Activated T-cell treated with anti-CD3 and anti-CD28 coated beads, Interleukin-2, amount 50 U/mL, for 24 hours (primary cell): ENCODE results near the gene VKORC1.
"Not testable (repeated sequence)": the region's sequence is repeated elsewhere in the genome, so short reads cannot be mapped to it uniquely, and the experiment has no call there.

ENCODE experiments used
- DNase-seq: peaks from one replicate; pipeline ENCODE4 v3.0.0-alpha.2; 2020
- H3K27ac Mint-ChIP-seq: 2 replicates; pipeline ENCODE4 v1.8.0; 2020; ENCODE audit warnings: mild to moderate bottlenecking, mixed read lengths
- H3K27me3 Mint-ChIP-seq: 2 replicates; pipeline ENCODE4 v1.8.0; 2020; ENCODE audit warnings: mixed read lengths
- H3K36me3 Mint-ChIP-seq: 2 replicates; pipeline ENCODE4 v1.8.0; 2020; ENCODE audit warnings: low read depth, mixed read lengths
- H3K4me1 Mint-ChIP-seq: 2 replicates; pipeline ENCODE4 v1.8.0; 2020; ENCODE audit warnings: low read depth, mixed read lengths
- H3K4me3 Mint-ChIP-seq: 2 replicates; pipeline ENCODE4 v1.8.0; 2020; ENCODE audit warnings: mild to moderate bottlenecking, moderate library complexity, mixed read lengths
- H3K9me3 Mint-ChIP-seq: 2 replicates; pipeline ENCODE4 v1.8.0; 2020; ENCODE audit warnings: mixed read lengths

Gene VKORC1

DNA sequence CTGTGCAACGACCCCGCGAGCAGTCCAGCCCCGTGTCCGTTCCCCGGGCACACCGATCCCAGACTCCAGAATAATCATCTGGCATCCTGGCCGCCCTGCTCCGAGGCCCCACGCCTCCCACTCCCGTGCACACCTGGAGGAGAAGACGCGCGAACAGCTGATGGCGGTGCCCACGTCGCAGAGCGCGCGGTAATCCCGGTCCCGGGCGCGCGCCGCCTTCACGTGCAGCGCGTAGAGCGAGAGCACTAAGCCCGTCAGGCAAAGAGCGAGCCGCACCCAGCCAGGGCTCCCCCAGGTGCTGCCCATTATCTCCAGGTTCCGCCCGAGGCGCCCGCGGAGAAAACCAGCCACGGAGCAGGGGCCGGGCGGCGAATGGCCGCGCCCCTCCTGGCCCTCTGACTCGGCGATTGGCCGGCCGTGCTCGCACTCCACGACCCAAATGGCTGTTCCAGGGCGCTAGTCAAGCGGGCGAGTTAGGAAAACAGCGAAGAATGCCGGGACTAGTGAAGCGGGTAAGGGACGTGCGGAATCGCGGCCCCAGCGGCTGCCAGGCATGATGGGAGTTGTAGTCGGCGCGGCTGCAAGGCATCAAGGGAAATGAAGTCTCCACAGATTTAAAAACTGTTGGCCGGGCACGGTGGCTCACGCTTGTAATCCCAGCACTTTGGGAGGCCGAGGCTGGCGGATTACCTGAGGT is at the start of gene VKORC1:
Gene VKORC1, minus strand, starts transcription at position 374 of the 697 bp plus-strand sequence. Its CDS starts 68 bp downstream, at position 306.
- Mint-ChIP-seq H3K4me1 (peaks cover 32% of the 10 kb centered on the region), H3K4me3 (peak within 1 kb of the TSS; percentile 98), H3K9me3 (no peaks in the 10 kb centered on the region), H3K27me3 (no peaks in the 10 kb centered on the region), H3K36me3 (peaks cover 37% of the 10 kb centered on the region), H3K27ac (peak within 1 kb of the TSS; percentile 82)
- peak; percentile 92 for DNase-seq

DNA sequence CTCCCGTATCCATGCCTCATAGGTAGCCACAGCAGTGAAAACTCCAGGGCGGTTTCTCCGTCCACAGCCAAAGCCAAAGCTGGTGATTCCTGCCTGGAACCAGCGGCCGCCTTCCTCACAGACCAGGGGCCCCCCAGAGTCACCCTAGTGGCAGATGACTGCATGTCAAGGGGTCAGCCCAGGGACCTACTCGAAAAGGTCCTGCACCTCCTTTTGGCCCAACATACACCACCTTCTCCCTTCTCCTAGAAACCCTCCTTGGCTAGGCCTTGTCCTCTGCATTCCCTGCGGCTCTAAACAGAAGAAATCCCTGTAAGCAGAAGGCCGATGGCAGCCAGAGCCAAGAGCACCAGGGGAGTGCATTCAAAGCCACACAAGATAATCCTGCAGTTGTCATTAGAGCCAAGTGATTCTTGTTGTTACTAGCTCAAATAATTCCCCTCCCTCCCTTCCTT is 49.1 kb upstream of the VKORC1 start:
- no peaks in the 10 kb centered on the region for H3K27me3 Mint-ChIP-seq
- peak overlapping the region; percentile 59 for H3K27ac Mint-ChIP-seq
- no peak overlapping the region for H3K4me3 Mint-ChIP-seq
- peaks cover 14% of the 10 kb centered on the region for H3K4me1 Mint-ChIP-seq
- no peaks in the 10 kb centered on the region for H3K36me3 Mint-ChIP-seq
- H3K9me3 Mint-ChIP-seq = no peaks in the 10 kb centered on the region
- no peak for DNase-seq

DNA sequence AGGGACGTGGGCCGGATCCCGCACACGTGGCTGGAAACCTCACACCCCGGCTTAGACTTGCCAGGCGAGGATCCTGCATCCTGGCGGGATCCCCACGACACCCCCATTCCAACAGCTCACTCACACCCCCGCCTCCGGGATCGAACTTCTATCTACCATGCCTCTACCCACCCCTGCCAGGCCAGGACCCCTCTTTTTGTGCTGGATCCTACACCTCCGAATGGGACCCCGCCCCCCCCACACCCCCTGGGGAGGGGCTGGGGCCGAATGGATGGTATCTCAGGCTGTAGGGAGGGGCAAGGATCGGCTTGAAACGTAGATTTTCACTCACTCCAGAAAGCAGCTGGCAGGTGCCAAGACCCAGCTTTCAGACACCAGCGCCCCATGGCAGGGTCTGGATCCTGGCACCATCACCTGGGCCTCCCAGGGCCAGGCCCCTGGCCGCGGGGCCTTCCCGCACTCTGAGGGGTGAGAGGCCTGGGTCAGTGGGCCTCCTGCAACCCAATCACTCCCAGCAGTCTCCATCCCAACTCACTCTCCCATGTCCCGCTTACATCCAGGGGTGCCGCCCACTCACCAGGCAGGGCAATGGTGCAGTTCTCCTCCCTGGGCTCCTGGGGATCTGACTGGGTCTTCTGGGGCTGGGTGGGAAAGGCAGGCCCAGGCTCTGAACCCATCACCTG is 48.6 kb upstream of the VKORC1 start:
- Mint-ChIP-seq H3K27ac (peak overlapping the region; percentile 59), H3K4me3 (peak overlapping the region; percentile 23), H3K36me3 (no peaks in the 10 kb centered on the region), H3K4me1 (peaks cover 14% of the 10 kb centered on the region), H3K27me3 (no peaks in the 10 kb centered on the region), H3K9me3 (no peaks in the 10 kb centered on the region)
- no peak for DNase-seq

DNA sequence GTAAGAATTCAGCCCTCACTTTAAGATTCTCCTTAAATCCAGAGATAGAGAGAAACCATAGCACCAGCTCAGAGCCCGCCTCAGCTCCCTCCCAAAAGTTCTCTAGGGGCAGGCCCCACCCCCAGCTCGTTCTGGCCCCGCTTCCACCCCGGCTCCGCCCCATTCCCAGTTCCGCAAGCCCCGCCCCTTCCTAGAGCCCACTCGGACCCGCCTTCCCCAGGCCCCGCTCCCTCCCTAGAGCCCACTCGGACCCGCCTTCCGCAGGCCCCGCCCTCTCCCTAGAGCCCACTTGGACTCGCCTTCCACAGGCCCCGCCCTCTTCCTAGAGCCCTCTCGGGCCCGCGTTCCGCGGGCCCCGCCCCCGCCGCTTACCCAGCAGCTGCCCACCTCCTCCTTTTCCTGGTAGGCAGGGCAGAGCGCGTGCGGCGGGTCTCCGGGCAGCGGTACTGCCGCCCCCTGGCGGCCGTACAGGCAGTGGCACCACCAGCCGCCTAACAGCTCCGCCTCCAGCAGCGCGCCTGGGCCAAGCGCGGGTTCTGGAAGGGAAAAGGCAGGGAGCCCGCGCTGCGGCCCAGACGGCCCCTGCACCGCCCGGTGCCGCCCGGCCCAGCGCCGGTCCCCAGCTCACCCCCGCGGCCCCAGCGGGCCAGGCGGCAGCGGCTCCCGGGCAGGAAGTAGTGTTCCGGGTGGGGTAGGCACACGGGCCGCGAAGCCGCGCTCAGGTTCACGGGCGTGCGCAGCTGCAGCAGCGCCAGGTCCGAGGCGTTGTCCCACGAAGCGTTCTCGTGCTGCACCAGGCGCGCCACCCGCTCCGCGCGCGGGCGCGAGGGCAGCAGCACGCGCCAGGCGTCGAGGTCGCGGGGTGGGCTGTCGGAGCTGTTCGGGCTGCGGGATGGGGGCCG is 47.8 kb upstream of the VKORC1 start:
- H3K4me1 Mint-ChIP-seq = peaks cover 14% of the 10 kb centered on the region
- peak; percentile 99 for DNase-seq
- H3K27me3 Mint-ChIP-seq = no peaks in the 10 kb centered on the region
- peak overlapping the region; percentile 73 for H3K4me3 Mint-ChIP-seq
- H3K9me3 Mint-ChIP-seq = no peaks in the 10 kb centered on the region
- H3K36me3 Mint-ChIP-seq = no peaks in the 10 kb centered on the region
- peak overlapping the region; percentile 92 for H3K27ac Mint-ChIP-seq

DNA sequence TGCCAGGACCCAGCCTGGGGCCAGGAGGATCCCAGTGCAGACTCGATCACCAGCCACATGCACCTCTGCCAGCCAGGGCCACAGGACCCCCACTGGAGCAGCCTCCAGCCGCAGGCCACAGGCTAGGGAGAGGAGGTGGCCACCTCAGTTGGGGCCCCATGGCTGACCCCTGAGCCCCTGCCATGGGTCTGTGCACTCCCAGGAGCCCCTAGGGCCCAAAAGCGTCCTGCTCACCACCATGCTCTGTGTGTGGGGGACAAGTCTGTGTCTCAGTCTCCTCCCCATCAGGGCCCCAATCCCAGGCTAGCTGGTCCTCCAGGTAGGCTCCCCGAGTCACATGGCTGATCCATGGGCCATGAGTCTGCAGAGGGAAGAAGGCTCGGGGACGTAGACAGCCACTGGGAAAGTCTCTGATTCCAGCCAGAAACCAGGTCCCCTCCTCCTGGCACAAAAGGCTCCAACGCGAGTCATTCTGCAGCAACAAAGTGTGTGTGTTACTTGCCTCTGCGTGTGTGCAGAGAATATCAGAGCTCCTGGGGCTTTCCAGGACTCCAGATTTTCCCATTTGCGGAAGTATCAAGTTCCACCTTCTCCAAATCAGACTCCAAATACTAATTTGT is 47.0 kb upstream of the VKORC1 start:
- no peaks in the 10 kb centered on the region for H3K9me3 Mint-ChIP-seq
- peak; percentile 48 for DNase-seq
- no peaks in the 10 kb centered on the region for H3K27me3 Mint-ChIP-seq
- peak overlapping the region; percentile 73 for H3K4me3 Mint-ChIP-seq
- peak overlapping the region; percentile 92 for H3K27ac Mint-ChIP-seq
- peaks cover 14% of the 10 kb centered on the region for H3K4me1 Mint-ChIP-seq
- no peaks in the 10 kb centered on the region for H3K36me3 Mint-ChIP-seq

DNA sequence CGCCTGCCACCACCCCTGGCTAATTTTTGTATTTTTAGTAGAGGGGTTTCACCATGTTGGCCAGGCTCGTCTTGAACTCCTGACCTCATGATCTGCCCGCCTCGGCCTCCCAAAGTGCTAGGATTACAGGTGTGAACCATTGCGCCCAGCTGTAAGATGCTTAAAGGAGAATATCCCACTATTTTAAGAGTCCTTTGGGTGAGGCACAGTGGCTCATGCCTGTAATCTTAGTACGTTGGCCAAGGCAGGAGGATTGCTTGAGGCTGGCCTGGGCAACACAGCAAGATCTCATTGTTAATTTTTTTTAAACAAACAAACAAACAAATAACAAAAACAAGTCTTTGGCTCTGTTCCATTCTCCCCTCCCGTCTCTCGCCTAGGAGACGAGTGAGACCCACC is 46.5 kb upstream of the VKORC1 start:
- not testable (repeated sequence) for H3K4me3 Mint-ChIP-seq, H3K36me3 Mint-ChIP-seq, H3K27ac Mint-ChIP-seq, H3K9me3 Mint-ChIP-seq, H3K27me3 Mint-ChIP-seq, DNase-seq
- H3K4me1 Mint-ChIP-seq = peaks cover 14% of the 10 kb centered on the region

DNA sequence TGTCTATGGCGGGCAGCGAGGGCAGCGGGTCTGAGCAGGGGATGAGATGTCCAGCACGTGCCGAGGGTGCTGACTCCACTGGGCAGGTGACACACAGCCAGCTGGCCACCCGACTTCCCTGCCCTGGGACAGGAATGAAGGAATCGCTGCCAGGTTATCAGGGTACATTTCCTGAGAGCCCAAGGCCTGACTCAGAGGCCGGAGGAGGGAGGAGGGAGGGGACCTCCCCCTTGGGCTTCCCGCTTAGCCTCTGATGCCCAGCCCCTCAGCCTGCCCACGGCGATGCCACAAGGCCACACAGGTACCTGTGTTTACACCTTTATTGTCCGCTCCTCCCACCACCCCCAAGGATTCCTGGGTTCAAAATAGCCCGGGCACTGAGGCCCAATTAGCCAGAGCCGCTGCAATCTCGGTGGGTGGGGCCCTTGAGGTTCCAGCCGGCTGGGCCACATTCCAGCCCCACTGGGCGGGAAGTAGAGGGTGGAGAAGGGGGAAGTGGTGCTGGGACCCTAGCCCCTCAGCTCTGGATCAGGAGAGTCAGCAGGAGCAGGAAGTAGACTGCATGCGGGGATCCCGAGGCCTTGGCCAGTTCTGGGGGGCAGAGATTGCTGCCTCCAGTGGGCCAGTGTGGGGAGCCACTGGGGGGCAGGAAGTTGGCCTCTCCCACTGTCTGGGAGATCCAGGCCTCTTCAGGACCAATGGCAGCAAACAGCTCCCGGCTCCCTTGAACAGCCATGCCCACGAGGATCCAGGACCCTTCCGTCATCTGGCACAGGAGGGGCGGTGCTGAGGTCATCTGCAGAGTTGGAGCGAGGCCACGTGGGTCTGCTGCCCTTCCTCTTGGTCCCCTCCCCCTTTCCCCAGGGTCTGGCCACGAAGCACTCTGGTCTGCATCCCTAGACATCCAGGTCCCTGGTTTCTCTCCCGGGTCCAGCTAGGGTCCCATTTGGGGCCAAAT is 44.3 kb upstream of the VKORC1 start:
- H3K27ac Mint-ChIP-seq = no peak overlapping the region
- no peak overlapping the region for H3K4me3 Mint-ChIP-seq
- no peaks in the 10 kb centered on the region for H3K36me3 Mint-ChIP-seq
- H3K9me3 Mint-ChIP-seq = no peaks in the 10 kb centered on the region
- no peak for DNase-seq
- H3K27me3 Mint-ChIP-seq = no peaks in the 10 kb centered on the region
- peaks cover 14% of the 10 kb centered on the region for H3K4me1 Mint-ChIP-seq

DNA sequence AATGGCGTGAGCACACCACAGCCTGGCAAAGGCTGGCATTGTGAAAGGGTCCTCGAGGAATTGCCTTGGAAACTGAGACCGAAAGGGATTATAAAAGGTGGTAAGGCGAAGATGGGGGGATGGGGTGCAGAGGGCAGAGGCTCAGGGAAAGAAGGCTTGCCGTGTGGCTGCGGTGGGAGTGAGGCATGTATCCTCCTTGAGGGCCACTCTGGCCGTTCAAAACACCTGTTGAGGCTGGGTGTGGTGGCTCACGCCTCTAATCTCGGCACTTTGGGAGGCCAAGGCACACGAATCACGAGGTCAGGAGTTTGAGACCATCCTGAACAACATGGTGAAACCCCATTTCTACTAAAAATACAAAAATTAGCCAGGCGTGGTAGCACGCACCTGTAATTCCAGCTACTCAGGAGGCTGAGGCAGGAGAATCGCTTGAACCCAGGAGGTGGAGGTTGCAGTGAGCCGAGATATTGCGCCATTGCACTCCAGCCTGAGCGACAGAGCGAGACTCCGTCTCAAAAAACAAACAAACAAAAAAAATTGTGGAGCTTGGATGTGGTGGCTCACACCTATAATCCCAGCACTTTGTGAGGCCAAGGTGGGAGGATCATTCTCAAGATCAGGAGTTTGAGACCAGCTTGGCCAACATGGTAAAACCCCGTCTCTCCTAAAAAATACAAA is 42.4 kb upstream of the VKORC1 start:
- DNase-seq, H3K27me3 Mint-ChIP-seq: not testable (repeated sequence)
- H3K36me3 Mint-ChIP-seq = peaks cover 16% of the 10 kb centered on the region

DNA sequence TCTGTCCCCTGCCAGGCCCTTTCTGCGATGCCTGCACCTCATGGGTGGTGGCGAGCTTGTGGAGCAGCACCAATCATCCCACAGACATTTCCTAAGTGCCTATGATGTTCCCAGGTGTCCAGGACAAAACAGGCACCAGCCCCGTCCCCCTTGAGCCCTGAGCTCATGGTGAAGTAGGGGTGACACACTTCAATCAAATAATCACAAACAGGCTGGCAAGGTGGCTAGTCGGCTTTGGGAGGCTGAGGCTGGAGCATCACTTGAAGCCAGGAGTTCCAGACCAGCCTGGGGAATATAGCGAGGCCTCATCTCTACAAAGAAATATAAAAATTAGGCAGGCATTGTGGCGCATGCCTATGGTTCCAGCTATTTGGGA is 41.7 kb upstream of the VKORC1 start:
- Mint-ChIP-seq H3K27ac (no peak overlapping the region), H3K4me3 (no peak overlapping the region), H3K36me3 (peaks cover 23% of the 10 kb centered on the region), H3K4me1 (peaks cover under 1% of the 10 kb centered on the region), H3K27me3 (no peaks in the 10 kb centered on the region), H3K9me3 (no peaks in the 10 kb centered on the region)
- no peak for DNase-seq

More for the DNA sequence above, 42.4 kb upstream of the VKORC1 start:
- H3K4me3 Mint-ChIP-seq, H3K9me3 Mint-ChIP-seq, H3K27ac Mint-ChIP-seq, H3K4me1 Mint-ChIP-seq: not testable (repeated sequence)

DNA sequence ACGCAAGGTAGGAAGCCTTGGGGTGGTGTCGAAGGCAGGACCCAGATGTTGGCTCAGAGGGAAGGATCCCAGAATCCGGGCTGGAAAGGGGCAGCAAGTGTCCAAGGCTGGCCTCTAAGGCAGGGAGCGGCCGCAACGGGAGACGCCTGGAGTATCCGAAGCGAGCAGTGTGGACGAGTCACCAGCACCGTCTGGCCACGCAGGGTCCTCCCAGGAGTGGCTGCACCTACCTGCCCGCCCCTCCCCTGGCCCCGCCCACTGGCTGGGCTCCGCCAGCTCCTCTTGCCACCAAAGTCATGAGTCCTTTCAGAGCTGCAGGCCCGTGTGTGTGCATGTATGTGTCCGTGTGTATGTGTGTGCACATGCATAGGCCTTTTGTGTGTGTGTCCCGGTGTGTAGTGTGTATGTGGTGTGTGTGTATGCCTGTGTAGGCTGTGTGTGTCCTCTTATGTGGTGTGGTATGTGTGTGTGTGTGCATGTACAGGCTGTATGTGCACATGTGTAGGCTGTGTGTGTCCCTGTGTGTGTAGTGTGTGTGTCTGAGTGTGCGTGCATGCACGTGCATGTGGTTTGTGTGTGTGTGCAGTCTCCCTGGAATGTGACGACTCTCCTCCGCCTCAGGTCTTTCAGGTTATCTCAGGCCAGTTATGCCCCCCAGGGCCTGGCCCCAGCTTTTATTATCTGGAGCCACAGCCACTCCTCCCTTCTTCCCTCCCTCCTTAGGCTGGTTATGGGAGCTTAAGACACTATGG is 41.1 kb upstream of the VKORC1 start, which contains the start of gene PRSS8:
Gene PRSS8, minus strand, starts transcription at position 193 of the 752 bp plus-strand sequence. CDS start 229 bp downstream, outside the sequence.
- H3K27me3 Mint-ChIP-seq = no peaks in the 10 kb centered on the region
- no peaks in the 10 kb centered on the region for H3K4me1 Mint-ChIP-seq
- DNase-seq = no peak
- no peak within 1 kb of the TSS for H3K4me3 Mint-ChIP-seq
- H3K36me3 Mint-ChIP-seq = peaks cover 28% of the 10 kb centered on the region
- no peaks in the 10 kb centered on the region for H3K9me3 Mint-ChIP-seq
- no peak within 1 kb of the TSS for H3K27ac Mint-ChIP-seq

DNA sequence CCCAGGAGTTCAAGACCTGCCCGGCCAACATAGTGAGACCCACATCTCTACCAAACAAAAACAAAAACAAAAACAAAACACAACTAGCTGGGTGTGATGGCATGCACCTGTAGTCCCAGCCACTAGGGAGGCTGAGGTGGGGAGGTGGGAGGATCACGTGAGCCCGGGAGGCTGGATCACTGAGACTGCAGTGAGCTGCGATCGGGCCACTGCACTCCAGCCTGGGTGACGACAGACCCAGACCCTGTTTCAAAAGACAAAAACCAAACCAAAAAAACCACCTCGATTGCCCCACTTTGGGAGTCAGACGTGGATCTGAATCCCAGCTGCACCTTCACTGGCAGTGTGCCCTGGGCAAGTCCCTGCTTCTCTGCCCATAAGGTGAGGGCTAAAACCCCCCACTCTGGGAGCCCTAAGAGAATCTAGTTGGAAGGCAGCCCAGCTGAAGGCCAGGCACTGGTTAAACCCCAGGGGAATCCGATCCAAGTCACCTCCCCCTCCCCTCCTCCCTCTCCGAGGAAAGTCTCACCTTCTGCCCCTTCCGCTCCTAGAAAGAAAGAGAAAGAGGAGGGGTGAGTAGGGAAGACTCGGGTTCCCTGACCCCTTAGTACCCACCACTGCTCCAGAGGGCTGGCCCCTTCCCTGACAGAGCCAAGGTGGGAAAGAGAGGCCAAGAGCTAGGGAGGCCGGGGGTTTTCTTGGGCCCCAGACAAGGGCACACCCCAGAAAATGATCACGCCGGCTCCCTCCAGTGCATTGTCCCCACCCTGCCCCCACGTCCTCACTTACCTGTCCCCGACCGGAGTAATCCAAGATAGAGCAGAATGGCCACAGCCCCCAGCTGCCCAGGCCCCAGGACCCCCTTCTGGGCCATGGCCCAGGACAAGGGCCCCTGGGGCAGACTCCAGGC is 40.3 kb upstream of the VKORC1 start:
- peaks cover 35% of the 10 kb centered on the region for H3K36me3 Mint-ChIP-seq
- H3K27ac Mint-ChIP-seq = no peak overlapping the region

More for the DNA sequence above, 40.3 kb upstream of the VKORC1 start:
- no peaks in the 10 kb centered on the region for H3K4me1 Mint-ChIP-seq
- no peaks in the 10 kb centered on the region for H3K9me3 Mint-ChIP-seq
- no peaks in the 10 kb centered on the region for H3K27me3 Mint-ChIP-seq
- H3K4me3 Mint-ChIP-seq = no peak overlapping the region
- DNase-seq = no peak
